Measurements from ENCODE around the gene TSPAN5. TPM values are rescaled to one million over a fixed set of nuclear protein-coding genes. Genes with fewer than 3 reads are reported as not detected.
"Not testable (repeated sequence)": the region's sequence is repeated elsewhere in the genome, so short reads cannot be mapped to it uniquely, and the experiment has no call there.

TSPAN5 gene
- total and polyA plus RNA-seq, 3 donors from 2014 or later, result 27.8 to 57.2 (median 30.8) TPM

GRCh38 chr4:98542011-98542410, 116.4 kb downstream of the TSPAN5 start:
- DNase-seq, result no peak
- H3K36me3 ChIP-seq (ENCODE audit: low read depth, missing control alignments), result no peaks in the 10 kb centered on the region
- no peak overlapping the region for H3K4me3 ChIP-seq
- H3K27ac ChIP-seq, result peak overlapping the region in 1 of 2 donors; percentile 14
- intact Hi-C loops (cut with DNase I; ENCODE audit: low total_unique reads), result no loop called here
- H3K4me1 ChIP-seq, result peaks cover 15% of the 10 kb centered on the region
- H3K27me3 ChIP-seq, result no peaks in the 10 kb centered on the region
- TF ChIP-seq CTCF (IDR thresholded peaks at IDR 0.05), result no peak
- no peak for TF ChIP-seq POLR2A (IDR thresholded peaks at IDR 0.05)
- no peaks in the 10 kb centered on the region for H3K9me3 ChIP-seq
- 90 to 92% methylated on average over 2 of the region's 2 CpGs for WGBS, 2 donors

GRCh38 chr4:98540803-98541202, 117.6 kb downstream of the TSPAN5 start:
- 68% methylated on average over 4 of the region's 4 CpGs for whole genome bisulfite sequencing, 2 donors
- no peak overlapping the region for H3K27ac ChIP-seq
- TF ChIP-seq POLR2A (IDR thresholded peaks at IDR 0.05) (no peak), CTCF (IDR thresholded peaks at IDR 0.05) (no peak)
- H3K9me3 ChIP-seq, result no peaks in the 10 kb centered on the region
- intact Hi-C loops (cut with DNase I; ENCODE audit: low total_unique reads), result no loop called here
- H3K36me3 ChIP-seq (ENCODE audit: low read depth, missing control alignments), result no peaks in the 10 kb centered on the region
- DNase-seq, result no peak
- no peak overlapping the region for H3K4me3 ChIP-seq
- H3K4me1 ChIP-seq, result peaks cover 8% of the 10 kb centered on the region
- H3K27me3 ChIP-seq, result no peaks in the 10 kb centered on the region

- Histone ChIP-seq H3K4me1 (peaks cover 8% of the 10 kb centered on the region), H3K27me3 (no peaks in the 10 kb centered on the region), H3K9me3 (no peaks in the 10 kb centered on the region), H3K4me3 (no peak overlapping the region), H3K27ac (no peak overlapping the region), H3K36me3 (ENCODE audit: low read depth, missing control alignments) (no peaks in the 10 kb centered on the region)
- TF ChIP-seq CTCF (IDR thresholded peaks at IDR 0.05) (no peak), POLR2A (IDR thresholded peaks at IDR 0.05) (no peak)
- intact Hi-C loops (cut with DNase I; ENCODE audit: low total_unique reads), result no loop called here
- no peak for DNase-seq
- WGBS, 2 donors, result 98 to 99% methylated on average over 5 of the region's 5 CpGs
Observed at GRCh38 chr4:98539741-98540140, 118.7 kb downstream of the TSPAN5 start.

- H3K9me3 ChIP-seq, result no peaks in the 10 kb centered on the region
- intact Hi-C loops (cut with DNase I; ENCODE audit: low total_unique reads), result no loop called here
- WGBS, 2 donors, result 92 to 94% methylated on average over 1 of the region's 1 CpG
- no peak for TF ChIP-seq CTCF (IDR thresholded peaks at IDR 0.05)
- no peak for TF ChIP-seq POLR2A (IDR thresholded peaks at IDR 0.05)
- no peak overlapping the region for H3K27ac ChIP-seq
- H3K27me3 ChIP-seq, result no peaks in the 10 kb centered on the region
- no peak for DNase-seq
- H3K4me3 ChIP-seq, result no peak overlapping the region
- peaks cover 8% of the 10 kb centered on the region for H3K4me1 ChIP-seq
- no peaks in the 10 kb centered on the region for H3K36me3 ChIP-seq (ENCODE audit: low read depth, missing control alignments)
Observed at GRCh38 chr4:98539299-98539698, 119.1 kb downstream of the TSPAN5 start.

- DNase-seq, result no peak
- TF ChIP-seq CTCF (IDR thresholded peaks at IDR 0.05), result no peak
- TF ChIP-seq POLR2A (IDR thresholded peaks at IDR 0.05), result no peak
- intact Hi-C loops (cut with DNase I; ENCODE audit: low total_unique reads), result no loop called here
- Histone ChIP-seq H3K27me3 (no peaks in the 10 kb centered on the region), H3K9me3 (no peaks in the 10 kb centered on the region), H3K4me3 (no peak overlapping the region), H3K27ac (no peak overlapping the region), H3K36me3 (ENCODE audit: low read depth, missing control alignments) (no peaks in the 10 kb centered on the region), H3K4me1 (no peaks in the 10 kb centered on the region)
- WGBS, 2 donors, result 72 to 93% methylated on average over 3 to 11 of the region's 11 CpGs
Observed at GRCh38 chr4:98536631-98537030, 121.8 kb downstream of the TSPAN5 start.

GRCh38 chr4:98534146-98534545, 124.3 kb downstream of the TSPAN5 start:
- H3K4me3 ChIP-seq; H3K27ac ChIP-seq; H3K9me3 ChIP-seq; H3K36me3 ChIP-seq (ENCODE audit: low read depth, missing control alignments); intact Hi-C loops (cut with DNase I; ENCODE audit: low total_unique reads); H3K4me1 ChIP-seq; DNase-seq; H3K27me3 ChIP-seq: not testable (repeated sequence)
- 96 to 97% methylated on average over 2 of the region's 2 CpGs for WGBS, 2 donors

All from testis (tissue), 3 donors.